Measurements from ENCODE around the gene TFF2.

DNA sequence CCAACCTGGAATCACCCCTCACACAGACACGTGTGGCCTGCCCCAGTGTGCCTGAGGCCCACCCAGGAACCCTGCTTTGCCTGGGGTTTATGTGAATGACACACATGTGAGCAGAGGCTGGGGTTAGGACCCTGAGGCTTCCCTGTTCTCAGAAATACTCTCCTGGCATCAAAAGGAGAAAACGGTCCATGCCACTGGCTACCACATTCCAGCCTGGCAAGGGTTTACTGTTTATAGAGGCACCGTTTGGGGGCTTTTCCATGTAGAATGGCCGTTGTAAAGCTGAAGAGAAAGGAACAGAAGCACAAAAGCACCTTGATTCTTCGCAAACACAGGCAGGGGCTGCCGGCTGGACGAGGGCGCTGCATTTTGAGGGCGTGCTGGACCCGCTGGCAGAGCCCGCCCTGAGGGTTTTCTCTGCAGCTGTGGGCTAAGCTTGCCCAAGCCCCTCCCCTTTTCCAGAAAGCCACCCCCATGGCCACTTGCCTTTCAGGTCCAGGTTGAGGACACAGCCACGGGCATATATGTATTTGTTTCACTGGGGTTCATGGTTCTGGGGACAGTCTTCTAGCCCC lies 48.6 kb downstream of the TFF2 start:
- TF ChIP-seq, protein P1, sequence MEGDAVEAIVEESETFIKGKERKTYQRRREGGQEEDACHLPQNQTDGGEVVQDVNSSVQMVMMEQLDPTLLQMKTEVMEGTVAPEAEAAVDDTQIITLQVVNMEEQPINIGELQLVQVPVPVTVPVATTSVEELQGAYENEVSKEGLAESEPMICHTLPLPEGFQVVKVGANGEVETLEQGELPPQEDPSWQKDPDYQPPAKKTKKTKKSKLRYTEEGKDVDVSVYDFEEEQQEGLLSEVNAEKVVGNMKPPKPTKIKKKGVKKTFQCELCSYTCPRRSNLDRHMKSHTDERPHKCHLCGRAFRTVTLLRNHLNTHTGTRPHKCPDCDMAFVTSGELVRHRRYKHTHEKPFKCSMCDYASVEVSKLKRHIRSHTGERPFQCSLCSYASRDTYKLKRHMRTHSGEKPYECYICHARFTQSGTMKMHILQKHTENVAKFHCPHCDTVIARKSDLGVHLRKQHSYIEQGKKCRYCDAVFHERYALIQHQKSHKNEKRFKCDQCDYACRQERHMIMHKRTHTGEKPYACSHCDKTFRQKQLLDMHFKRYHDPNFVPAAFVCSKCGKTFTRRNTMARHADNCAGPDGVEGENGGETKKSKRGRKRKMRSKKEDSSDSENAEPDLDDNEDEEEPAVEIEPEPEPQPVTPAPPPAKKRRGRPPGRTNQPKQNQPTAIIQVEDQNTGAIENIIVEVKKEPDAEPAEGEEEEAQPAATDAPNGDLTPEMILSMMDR (optimal IDR thresholded peaks at IDR 0.05 in 1 of 3, IDR thresholded peaks at IDR 0.05 in 1 of 3, conservative IDR thresholded peaks at IDR 0.05 in 1 of 3; ENCODE audit: extremely low read depth in 1 of 3, insufficient read depth in 2 of 3, low read length in 3 of 3): no peak
- no peak for TF ChIP-seq EZH2 (IDR thresholded peaks at IDR 0.05; ENCODE audit: low read length)

Measured in keratinocyte (primary cell).